AG09309 (cell line): Measurements from ENCODE around the gene C6orf15.

Experiments
- DNase-seq: peaks from one replicate; pipeline ENCODE4 v3.0.0-alpha.2; 2010; ENCODE audit warnings: low read depth
- H3K4me3 ChIP-seq: 2 replicates; pipeline ENCODE4 v1.5.1; 2011; ENCODE audit warnings: mild to moderate bottlenecking, low read depth, low read length, moderate library complexity; ENCODE audit not compliant: control insufficient read depth
- TF ChIP-seq, protein P1 (sequence below): IDR thresholded peaks from 2 replicates; pipeline ENCODE4 v1.5.1; 2011; ENCODE audit warnings: mild to moderate bottlenecking, low read depth, low read length, inconsistent platforms; ENCODE audit not compliant: insufficient read depth, control insufficient read depth; ENCODE audit errors: missing control alignments

Gene C6orf15

DNA sequence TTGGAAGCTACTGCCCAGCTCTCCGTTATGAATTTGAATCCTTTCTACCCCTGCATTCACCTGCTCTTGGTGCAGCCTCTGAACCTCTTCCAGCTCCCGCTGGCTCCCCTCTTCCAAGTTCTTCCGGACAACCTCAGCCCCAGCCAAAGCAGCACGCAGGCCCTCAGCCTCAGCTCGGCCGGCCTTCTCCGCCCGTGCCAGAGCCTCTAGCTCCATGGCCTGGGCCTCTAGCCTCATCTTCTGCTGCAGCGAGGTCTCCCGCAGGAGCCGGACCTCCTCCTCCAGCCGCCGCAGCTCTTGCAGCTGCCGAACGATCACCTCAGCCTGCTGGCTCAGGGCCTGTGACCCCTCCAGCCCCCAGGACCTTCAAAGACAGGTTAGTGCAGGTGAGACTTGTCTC, 42.1 kb upstream of the C6orf15 start:
- DNase-seq: no peak
- TF ChIP-seq, protein P1, sequence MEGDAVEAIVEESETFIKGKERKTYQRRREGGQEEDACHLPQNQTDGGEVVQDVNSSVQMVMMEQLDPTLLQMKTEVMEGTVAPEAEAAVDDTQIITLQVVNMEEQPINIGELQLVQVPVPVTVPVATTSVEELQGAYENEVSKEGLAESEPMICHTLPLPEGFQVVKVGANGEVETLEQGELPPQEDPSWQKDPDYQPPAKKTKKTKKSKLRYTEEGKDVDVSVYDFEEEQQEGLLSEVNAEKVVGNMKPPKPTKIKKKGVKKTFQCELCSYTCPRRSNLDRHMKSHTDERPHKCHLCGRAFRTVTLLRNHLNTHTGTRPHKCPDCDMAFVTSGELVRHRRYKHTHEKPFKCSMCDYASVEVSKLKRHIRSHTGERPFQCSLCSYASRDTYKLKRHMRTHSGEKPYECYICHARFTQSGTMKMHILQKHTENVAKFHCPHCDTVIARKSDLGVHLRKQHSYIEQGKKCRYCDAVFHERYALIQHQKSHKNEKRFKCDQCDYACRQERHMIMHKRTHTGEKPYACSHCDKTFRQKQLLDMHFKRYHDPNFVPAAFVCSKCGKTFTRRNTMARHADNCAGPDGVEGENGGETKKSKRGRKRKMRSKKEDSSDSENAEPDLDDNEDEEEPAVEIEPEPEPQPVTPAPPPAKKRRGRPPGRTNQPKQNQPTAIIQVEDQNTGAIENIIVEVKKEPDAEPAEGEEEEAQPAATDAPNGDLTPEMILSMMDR: no peak
- H3K4me3 ChIP-seq: no peak overlapping the region

DNA sequence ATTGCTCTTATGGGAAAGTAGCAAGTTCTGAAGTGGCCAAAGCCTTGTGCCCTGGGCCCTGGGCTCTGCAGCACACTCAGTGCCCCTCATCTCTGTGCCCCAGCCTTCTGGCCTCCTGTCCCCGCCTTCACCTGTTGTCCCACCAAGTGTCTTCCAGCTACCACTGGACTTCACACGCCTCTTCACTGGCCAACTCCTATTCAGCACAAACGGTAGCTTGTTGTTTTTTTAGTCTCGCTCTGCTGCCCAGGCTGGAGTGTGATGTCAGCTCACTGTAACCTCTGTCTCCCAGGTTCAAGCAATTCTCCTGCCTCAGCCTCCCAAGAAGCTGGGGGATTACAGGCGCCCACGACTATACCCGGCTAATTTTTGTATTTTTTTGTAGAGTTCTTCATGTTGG, 40.4 kb upstream of the C6orf15 start:
- H3K4me3 ChIP-seq: no peak overlapping the region
- no peak for DNase-seq
- TF ChIP-seq, protein P1: no peak

DNA sequence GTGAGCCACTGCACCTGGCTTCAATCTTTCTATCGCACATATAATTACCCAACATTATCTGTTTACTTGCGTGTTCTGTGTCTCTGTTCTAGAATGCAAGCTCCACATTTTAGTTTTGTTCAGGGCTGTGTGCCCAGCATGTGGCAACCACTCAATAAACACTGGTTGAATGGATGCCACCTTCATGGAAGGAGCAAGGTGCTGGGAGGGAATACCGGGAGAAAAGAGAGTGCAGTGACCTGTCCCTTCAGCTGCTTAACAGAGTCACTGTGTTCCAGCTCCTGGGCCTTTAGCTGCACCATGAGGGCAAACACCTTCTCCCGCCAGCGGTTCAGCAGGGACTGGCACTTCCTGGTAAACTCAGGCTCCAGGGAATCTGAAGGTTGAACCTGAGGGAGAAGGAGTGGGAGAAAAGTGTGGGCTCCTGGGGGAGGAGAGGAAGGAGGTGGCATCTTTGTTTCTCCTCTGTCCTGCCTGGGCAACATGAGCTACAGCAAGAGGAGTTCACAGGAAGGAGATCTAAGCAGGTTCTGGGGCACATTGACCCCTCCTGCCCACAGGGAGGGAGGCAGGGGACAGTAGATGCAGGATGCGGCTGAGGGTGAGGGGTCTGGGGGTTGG, 37.6 kb upstream of the C6orf15 start:
- TF ChIP-seq, protein P1: no peak
- DNase-seq: no peak
- H3K4me3 ChIP-seq: no peak overlapping the region

DNA sequence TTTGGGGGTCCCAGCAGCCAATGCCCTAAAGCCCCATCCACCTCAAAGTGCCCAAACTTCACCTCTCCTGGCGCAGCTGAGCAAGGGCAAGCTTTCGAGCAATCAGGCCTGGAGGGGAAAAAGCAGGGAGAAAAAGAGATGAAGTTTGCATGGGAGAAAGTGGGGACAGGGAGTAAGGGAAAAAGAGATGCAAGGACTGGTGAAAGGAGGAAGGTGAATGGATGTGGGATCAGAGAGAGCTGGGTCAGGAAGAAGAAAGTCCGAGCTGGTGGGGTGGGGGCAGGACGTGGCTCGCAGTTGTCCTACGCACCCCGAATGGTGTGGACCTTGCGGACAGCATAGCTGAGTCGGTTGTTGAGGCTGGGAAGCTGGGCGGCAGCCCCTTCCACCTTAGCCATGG, 33.0 kb upstream of the C6orf15 start:
- TF ChIP-seq, protein P1: no peak
- DNase-seq: no peak
- H3K4me3 ChIP-seq: no peak overlapping the region

DNA sequence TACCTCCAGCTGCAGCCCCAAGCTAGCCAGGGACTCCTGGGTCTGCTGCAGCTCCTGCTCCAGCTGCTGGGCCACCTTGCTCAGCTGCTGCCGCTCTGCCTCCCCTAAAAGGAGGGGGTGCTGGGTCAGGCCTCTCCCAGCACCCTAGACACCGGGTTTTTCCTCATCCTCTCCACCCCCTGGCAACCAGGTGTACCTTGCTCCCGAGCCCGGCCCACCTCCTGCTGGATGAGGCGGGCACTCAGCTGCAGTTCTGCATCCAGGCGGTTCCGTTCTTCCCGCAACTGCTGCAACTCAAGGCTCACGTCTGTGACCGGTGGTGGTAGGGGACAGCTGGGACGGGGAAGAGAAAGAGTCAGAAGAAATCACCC, 32.6 kb upstream of the C6orf15 start:
- no peak for DNase-seq
- TF ChIP-seq, protein P1: no peak
- no peak overlapping the region for H3K4me3 ChIP-seq

DNA sequence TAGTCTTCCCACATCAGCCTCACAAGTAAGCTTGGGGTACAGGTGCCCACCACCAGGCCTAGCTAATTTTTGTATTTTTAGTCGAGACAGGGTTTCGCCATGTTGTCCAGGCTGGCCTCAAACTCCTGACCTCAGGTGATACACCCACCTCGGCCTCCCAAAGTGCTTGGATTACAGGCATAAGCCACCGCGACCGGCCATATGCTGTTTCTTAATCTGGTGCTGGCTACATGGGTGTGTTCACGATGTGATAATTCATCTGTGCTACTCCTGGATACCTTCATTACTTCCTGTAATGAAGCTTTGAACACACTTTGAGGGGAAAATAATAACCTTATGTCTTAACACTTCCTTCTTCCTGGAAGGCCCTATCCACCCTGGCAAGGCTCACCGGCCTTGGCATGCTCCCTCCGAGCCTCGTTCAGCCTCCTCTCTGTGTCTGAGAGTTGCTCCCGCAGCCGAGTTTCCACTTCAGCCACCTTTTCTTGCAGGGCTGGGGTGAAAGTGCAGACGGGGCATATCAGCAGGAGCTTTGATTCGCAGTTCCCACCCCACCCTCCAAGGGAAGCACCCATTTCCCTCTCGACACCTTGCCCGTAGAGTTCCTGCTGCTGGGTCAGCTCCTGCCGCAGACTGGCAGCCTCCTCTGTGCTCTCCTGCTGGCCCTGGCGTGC, 32.1 kb upstream of the C6orf15 start:
- no peak for DNase-seq
- H3K4me3 ChIP-seq: no peak overlapping the region
- TF ChIP-seq, protein P1: no peak
